Liver (tissue), 9 donors: ENCODE measurements around the gene TCF7L1. TPM values are rescaled to one million over a fixed set of nuclear protein-coding genes. Genes with fewer than 3 reads are reported as not detected.

Experiments
- DNase-seq: peaks from one replicate; pipeline ENCODE4 v3.0.0-alpha.2; 2017; ENCODE audit warnings: low spot score
- H3K27ac ChIP-seq, 2 donors: one replicate each; pipeline ENCODE4 v1.7.0; 2013; ENCODE audit warnings: inconsistent platforms in 2 of 2, low read length in 2 of 2, control low read depth in 1 of 2, low read depth in 1 of 2, mild to moderate bottlenecking in 1 of 2
- H3K27me3 ChIP-seq, 4 donors: one replicate each; pipeline versions ENCODE4 v1.6.1 to v1.7.0; 2013; ENCODE audit warnings: low read length in 3 of 4, inconsistent platforms in 1 of 4, mild to moderate bottlenecking in 1 of 4, moderate library complexity in 1 of 4; ENCODE audit not compliant: control insufficient read depth in 4 of 4, insufficient read depth in 4 of 4
- H3K36me3 ChIP-seq, 4 donors: one replicate each; pipeline versions ENCODE4 v1.6.1 to v1.7.0; 2013; ENCODE audit warnings: low read length in 3 of 4, mild to moderate bottlenecking in 3 of 4, low read depth in 1 of 4, moderate library complexity in 1 of 4; ENCODE audit not compliant: control insufficient read depth in 4 of 4, insufficient read depth in 3 of 4
- H3K4me1 ChIP-seq, 4 donors: one replicate each; pipeline versions ENCODE4 v1.6.1 to v1.7.0; 2013; ENCODE audit warnings: low read length in 3 of 4, mild to moderate bottlenecking in 3 of 4, moderate library complexity in 1 of 4; ENCODE audit not compliant: control insufficient read depth in 4 of 4, insufficient read depth in 4 of 4
- H3K4me3 ChIP-seq, 3 donors: one replicate each; pipeline versions ENCODE4 v1.6.1 to v1.7.0; 2013; ENCODE audit warnings: low read length in 3 of 3, control low read depth in 1 of 3, low read depth in 1 of 3, mild to moderate bottlenecking in 1 of 3
- H3K9ac ChIP-seq, 2 donors: one replicate each; pipeline ENCODE4 v1.7.0; 2013; ENCODE audit warnings: low read length in 2 of 2, mild to moderate bottlenecking in 2 of 2, moderate library complexity in 2 of 2, control low read depth in 1 of 2, low read depth in 1 of 2
- H3K9me3 ChIP-seq, 4 donors: one replicate each; pipeline versions ENCODE4 v1.6.1 to v1.7.0; 2013; ENCODE audit warnings: low read length in 3 of 4; ENCODE audit not compliant: control insufficient read depth in 4 of 4
- EGR1 ChIP-seq, 2 donors: IDR thresholded peaks; 2 replicates each; pipeline ENCODE4 v1.6.1; 2016 to 2018; ENCODE audit warnings: antibody characterized with exemption in 2 of 2, low read depth in 2 of 2
- FOXA1 ChIP-seq: IDR thresholded peaks from 2 replicates; pipeline ENCODE4 v1.6.1; 2016; ENCODE audit warnings: antibody characterized with exemption
- FOXA2 ChIP-seq: IDR thresholded peaks from 2 replicates; pipeline ENCODE4 v1.6.1; 2016; ENCODE audit warnings: antibody characterized with exemption
- GABPA ChIP-seq, 2 donors: IDR thresholded peaks in 1 of 2; conservative IDR thresholded peaks in 1 of 2; 2 replicates each; pipeline ENCODE4 v1.6.1; 2016; ENCODE audit warnings: antibody characterized with exemption in 2 of 2, mild to moderate bottlenecking in 1 of 2, moderate library complexity in 1 of 2
- HNF4A ChIP-seq, 2 donors: conservative IDR thresholded peaks; 2 replicates each; pipeline ENCODE4 v1.6.1; 2016; ENCODE audit warnings: antibody characterized with exemption in 2 of 2, mild to moderate bottlenecking in 2 of 2
- HNF4G ChIP-seq: IDR thresholded peaks from 2 replicates; pipeline ENCODE4 v1.6.1; 2016; ENCODE audit warnings: antibody characterized with exemption
- JUND ChIP-seq, 2 donors: IDR thresholded peaks; 2 replicates each; pipeline ENCODE4 v1.6.1; 2016; ENCODE audit warnings: antibody characterized with exemption in 2 of 2
- NR2F2 ChIP-seq: IDR thresholded peaks from 2 replicates; pipeline ENCODE4 v1.6.1; 2016; ENCODE audit warnings: antibody characterized with exemption
- RAD21 ChIP-seq, 2 donors: IDR thresholded peaks; 2 replicates each; pipeline ENCODE4 v1.6.1; 2016; ENCODE audit warnings: antibody characterized with exemption in 2 of 2, mild to moderate bottlenecking in 2 of 2
- RXRA ChIP-seq, 2 donors: IDR thresholded peaks; 2 replicates each; pipeline ENCODE4 v1.6.1; 2017 to 2018; ENCODE audit warnings: antibody characterized with exemption in 2 of 2, mild to moderate bottlenecking in 1 of 2
- SP1 ChIP-seq: IDR thresholded peaks from 2 replicates; pipeline ENCODE4 v1.6.1; 2018; ENCODE audit warnings: antibody characterized with exemption, mild to moderate bottlenecking
- YY1 ChIP-seq: IDR thresholded peaks from 2 replicates; pipeline ENCODE4 v1.6.1; 2016; ENCODE audit warnings: antibody characterized with exemption, mild to moderate bottlenecking
- WGBS: extraction: QIAGEN DNeasy Blood & Tissue Kit; methylation state at CpG from one replicate; pipeline ENCODE4 v1.1.7; 2013; 5-methylcytosine and 5-hydroxymethylcytosine counted together
- polyA plus RNA-seq, 2 donors: library from polyadenylated mRNA; stranded (reverse) in 1 of 2; unstranded in 1 of 2; fragments of 200-250 nt in 1 of 2; fragments of >200 nt in 1 of 2; fragmentation: Nextera tagmentation in 1 of 2; extraction: Ambion mirVana in 1 of 2; gene quantifications; one replicate each; pipeline versions ENCODE4 v1.2.1 to v1.2.3, GENCODE V29; 2013 to 2015
- total RNA-seq, 2 donors: library from RNA; depleted of rRNA; stranded (reverse); fragments of >200 nt; gene quantifications; one replicate each; pipeline ENCODE4 v1.2.3, GENCODE V29; 2014
- TF ChIP-seq, protein P1 (sequence below): IDR thresholded peaks from 2 replicates; pipeline ENCODE4 v1.6.1; 2016; ENCODE audit warnings: antibody characterized with exemption, mild to moderate bottlenecking
- TF ChIP-seq, protein P2 (sequence below): IDR thresholded peaks from 2 replicates; pipeline ENCODE4 v1.6.1; 2016; ENCODE audit warnings: antibody characterized with exemption
- TF ChIP-seq, protein P3 (sequence below): fragments of 150-350 bp; IDR thresholded peaks from 2 replicates; pipeline ENCODE4 v1.5.1; 2017; ENCODE audit warnings: improper control_type of control experiment, low read depth, low read length; ENCODE audit not compliant: missing input control
- TF ChIP-seq, protein P4 (sequence below): IDR thresholded peaks from 2 replicates; pipeline ENCODE4 v1.6.1; 2016; ENCODE audit warnings: antibody characterized with exemption
- donor health status: healthy.
- donor health status: healthy.
- donor health status: healthy.
- donor health status: healthy.
- donor health status: healthy.

TCF7L1 gene
- total and polyA plus RNA-seq, 4 donors, result 1.6 to 6.0 (median 4.8) TPM

DNA sequence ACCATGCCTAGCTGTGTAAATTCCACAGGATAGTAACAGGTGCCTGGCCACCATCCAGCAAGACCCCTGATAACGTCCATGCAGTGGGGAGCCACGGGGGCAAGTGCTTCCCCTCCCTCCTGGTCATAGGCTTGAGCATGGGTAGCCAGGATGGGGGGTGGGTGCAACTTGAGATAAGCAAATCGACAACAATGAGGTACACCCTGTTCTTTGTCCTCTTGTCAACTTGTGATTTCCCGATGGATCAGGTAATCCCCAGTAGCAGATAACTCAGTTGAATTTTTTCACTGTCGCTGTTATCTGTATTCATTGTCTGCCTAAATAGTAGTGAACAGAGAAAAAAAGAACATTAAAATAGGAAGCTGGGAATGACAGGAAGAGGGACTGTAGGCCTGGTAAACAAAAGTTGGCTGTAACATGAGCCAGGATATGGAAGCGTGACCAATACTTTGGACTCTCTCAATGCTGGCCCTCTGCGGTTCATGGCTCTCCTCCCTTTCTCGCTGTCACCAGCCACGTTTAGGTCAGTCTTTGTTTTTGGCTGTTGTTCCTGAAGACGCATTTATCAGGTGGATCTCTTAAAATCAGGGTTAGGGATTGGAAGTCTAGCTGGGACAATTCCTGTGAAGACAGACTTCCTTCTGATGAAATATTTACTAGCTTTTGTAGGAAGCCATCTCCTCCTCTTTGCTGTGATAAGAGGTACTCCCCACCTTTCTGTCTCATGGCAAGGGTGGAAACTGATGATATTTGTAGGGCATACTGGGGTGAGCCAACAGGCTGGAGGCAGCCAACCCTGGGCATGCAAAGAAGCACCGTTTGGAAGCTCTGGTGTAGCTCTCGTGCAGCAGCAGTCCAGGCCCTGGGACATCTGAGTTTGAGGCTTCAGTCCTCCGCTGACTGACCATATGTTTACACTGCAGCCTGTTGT lies 42.4 kb downstream of the TCF7L1 start:
- TF ChIP-seq, protein P1, sequence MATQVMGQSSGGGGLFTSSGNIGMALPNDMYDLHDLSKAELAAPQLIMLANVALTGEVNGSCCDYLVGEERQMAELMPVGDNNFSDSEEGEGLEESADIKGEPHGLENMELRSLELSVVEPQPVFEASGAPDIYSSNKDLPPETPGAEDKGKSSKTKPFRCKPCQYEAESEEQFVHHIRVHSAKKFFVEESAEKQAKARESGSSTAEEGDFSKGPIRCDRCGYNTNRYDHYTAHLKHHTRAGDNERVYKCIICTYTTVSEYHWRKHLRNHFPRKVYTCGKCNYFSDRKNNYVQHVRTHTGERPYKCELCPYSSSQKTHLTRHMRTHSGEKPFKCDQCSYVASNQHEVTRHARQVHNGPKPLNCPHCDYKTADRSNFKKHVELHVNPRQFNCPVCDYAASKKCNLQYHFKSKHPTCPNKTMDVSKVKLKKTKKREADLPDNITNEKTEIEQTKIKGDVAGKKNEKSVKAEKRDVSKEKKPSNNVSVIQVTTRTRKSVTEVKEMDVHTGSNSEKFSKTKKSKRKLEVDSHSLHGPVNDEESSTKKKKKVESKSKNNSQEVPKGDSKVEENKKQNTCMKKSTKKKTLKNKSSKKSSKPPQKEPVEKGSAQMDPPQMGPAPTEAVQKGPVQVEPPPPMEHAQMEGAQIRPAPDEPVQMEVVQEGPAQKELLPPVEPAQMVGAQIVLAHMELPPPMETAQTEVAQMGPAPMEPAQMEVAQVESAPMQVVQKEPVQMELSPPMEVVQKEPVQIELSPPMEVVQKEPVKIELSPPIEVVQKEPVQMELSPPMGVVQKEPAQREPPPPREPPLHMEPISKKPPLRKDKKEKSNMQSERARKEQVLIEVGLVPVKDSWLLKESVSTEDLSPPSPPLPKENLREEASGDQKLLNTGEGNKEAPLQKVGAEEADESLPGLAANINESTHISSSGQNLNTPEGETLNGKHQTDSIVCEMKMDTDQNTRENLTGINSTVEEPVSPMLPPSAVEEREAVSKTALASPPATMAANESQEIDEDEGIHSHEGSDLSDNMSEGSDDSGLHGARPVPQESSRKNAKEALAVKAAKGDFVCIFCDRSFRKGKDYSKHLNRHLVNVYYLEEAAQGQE, result peak; percentile 44
- TF ChIP-seq, protein P2, sequence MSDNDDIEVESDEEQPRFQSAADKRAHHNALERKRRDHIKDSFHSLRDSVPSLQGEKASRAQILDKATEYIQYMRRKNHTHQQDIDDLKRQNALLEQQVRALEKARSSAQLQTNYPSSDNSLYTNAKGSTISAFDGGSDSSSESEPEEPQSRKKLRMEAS, result peak; percentile 74
- peak in 1 of 2 donors; percentile 52 for TF ChIP-seq GABPA (IDR thresholded peaks at IDR 0.05 in 1 of 2, conservative IDR thresholded peaks at IDR 0.05 in 1 of 2)
- peak; percentile 68 for TF ChIP-seq YY1
- peak; percentile 75 for TF ChIP-seq FOXA2
- peak; percentile 49 to 78 for TF ChIP-seq RXRA (IDR thresholded peaks at IDR 0.05)
- peak in 1 of 2 donors; percentile 29 for TF ChIP-seq EGR1 (IDR thresholded peaks at IDR 0.05; ENCODE audit: low read depth in 2 of 2)
- TF ChIP-seq NR2F2, result no peak
- TF ChIP-seq FOXA1, result no peak
- TF ChIP-seq HNF4A (conservative IDR thresholded peaks at IDR 0.05), result peak; percentile 81 to 93
- TF ChIP-seq HNF4G, result peak; percentile 64
- peak; percentile 81 for TF ChIP-seq SP1
- TF ChIP-seq RAD21 (IDR thresholded peaks at IDR 0.05), result peak in 1 of 2 donors; percentile 27
- no peak for TF ChIP-seq JUND (IDR thresholded peaks at IDR 0.05)
- TF ChIP-seq, protein P3, sequence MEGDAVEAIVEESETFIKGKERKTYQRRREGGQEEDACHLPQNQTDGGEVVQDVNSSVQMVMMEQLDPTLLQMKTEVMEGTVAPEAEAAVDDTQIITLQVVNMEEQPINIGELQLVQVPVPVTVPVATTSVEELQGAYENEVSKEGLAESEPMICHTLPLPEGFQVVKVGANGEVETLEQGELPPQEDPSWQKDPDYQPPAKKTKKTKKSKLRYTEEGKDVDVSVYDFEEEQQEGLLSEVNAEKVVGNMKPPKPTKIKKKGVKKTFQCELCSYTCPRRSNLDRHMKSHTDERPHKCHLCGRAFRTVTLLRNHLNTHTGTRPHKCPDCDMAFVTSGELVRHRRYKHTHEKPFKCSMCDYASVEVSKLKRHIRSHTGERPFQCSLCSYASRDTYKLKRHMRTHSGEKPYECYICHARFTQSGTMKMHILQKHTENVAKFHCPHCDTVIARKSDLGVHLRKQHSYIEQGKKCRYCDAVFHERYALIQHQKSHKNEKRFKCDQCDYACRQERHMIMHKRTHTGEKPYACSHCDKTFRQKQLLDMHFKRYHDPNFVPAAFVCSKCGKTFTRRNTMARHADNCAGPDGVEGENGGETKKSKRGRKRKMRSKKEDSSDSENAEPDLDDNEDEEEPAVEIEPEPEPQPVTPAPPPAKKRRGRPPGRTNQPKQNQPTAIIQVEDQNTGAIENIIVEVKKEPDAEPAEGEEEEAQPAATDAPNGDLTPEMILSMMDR, result no peak
- TF ChIP-seq, protein P4, sequence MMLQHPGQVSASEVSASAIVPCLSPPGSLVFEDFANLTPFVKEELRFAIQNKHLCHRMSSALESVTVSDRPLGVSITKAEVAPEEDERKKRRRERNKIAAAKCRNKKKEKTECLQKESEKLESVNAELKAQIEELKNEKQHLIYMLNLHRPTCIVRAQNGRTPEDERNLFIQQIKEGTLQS, result no peak
- DNase-seq, result no peak
- peak overlapping the region in 1 of 2 donors; percentile 53 for H3K9ac ChIP-seq

More for the DNA sequence above, 42.4 kb downstream of the TCF7L1 start:
- Histone ChIP-seq H3K27me3 (no peaks in the 10 kb centered on the region), H3K4me3 (no peak overlapping the region), H3K4me1 (peaks cover 8 to 17% (median 11%) of the 10 kb centered on the region in 4 donors), H3K9me3 (no peaks in the 10 kb centered on the region), H3K27ac (peak overlapping the region; percentile 71 to 93), H3K36me3 (no peaks in the 10 kb centered on the region)
- 27% methylated on average over 13 of the region's 13 CpGs for WGBS
